Measurements from ENCODE around the gene BMPR1B.

GRCh38 chr4:94960708-94961107, 203.0 kb downstream of the BMPR1B start:
- TF ChIP-seq CTCF (IDR thresholded peaks at IDR 0.05; ENCODE audit: borderline replicate concordance, extremely low read depth, low read length, poor library complexity, severe bottlenecking) (no peak), EZH2 (IDR thresholded peaks at IDR 0.05; ENCODE audit: borderline replicate concordance, low read depth, low read length, severe bottlenecking) (no peak)

All from DND-41 (cell line).